NCI-H2029 treated with DMSO at 0.1 percent for 48 hours (cell line): ENCODE data around the gene ACER1.
A peak's percentile ranks its signal among the peaks of the same experiment; 100 is the strongest.
"Not testable (repeated sequence)": the region's sequence is repeated elsewhere in the genome, so short reads cannot be mapped to it uniquely, and the experiment has no call there.

Experiments used
- DNase-seq: peaks from one replicate; lab custom pipeline; 2025; lab: John Stamatoyannopoulos, UW

The ACER1 gene

DNA sequence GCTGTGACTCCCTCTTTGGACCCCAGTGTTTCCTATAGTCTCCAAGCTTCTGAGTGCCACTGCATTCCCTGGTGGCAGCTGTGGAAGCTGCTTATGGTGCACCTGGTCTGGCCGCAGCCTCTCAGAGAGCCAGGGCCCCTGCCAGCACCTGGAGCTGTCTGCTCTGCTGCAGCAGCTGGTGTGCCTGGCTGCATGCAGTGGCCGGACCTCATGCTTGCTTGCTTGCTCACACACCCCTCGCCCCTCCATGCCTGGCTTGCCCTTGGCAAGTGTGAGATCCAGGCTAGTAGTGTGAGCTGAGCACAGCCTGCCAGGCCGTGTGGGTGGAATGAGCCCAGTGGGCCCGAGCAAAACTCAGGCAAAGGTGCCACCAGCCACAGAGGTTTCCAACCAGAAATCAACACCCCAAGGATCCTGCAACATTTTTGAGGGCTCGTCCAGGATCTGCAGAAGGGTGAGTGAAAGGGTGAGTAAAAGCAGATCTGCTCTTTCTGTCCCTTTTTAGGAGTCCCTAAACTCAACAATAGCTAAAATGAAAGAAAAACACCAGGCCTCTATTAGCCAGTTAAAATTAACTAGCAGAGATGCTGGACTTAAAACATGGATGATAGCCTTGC lies 46.0 kb downstream of the ACER1 start:
- DNase-seq: no peak

DNA sequence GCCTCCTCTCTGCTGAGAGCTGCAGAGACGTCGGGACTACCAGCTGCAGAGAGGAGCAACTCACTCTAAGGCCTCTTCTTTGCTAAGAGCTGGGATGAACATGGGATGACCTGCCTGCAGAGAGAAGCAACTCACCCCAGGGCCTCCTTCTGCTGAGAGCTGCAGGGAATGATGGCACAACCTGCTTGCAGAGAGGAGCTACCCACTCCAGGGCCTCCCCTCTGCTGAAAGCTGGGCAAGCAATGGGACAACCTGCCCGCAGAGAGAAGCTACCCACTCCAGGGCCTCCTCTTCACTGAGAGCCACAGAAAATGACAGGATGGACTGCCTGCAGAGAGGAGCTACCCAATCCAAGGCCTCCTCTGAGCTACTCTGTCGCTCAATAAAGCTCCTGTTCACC lies 46.7 kb downstream of the ACER1 start:
- no peak for DNase-seq

GRCh38 chr19:6282393-6282792 lies 51.0 kb downstream of the ACER1 start:
- DNase-seq: not testable (repeated sequence)

DNA sequence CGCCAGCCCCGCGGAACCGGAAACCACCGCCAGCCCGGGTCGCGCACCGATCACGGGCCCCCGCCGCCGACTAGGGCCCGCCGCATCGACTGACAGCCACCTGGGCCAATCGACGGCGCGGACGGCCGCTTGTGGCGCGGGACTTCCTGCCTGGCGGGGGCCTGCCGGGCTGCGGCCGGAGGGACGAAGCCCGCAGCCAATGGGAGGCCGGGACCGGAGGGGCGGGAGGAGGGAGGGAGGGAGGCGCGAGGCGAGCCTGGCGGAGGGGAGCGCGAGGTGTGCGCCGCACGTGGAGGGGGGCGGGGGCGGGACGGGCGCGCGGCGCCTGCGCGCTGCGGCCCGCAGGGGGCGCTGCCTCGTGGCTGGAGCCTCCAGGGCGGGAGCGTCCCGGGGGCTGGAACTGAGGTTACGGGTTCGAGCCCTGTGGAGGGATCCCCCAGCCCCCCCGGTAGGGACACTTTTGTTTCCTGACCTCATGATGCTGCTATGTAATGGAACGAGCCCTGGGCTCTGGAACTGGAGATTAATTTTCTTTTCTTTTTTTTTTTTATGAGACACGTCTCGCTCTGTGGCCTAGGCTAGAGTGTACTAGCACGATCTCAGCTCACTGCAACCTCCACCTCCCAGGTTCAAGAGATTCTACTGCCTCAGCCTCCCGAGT lies 53.4 kb downstream of the ACER1 start, which contains the start of gene MLLT1:
Gene MLLT1, minus strand, starts transcription at position 45 of the 661 bp plus-strand sequence. CDS start 191 bp downstream, outside the sequence.
- peak; percentile 55 for DNase-seq

DNA sequence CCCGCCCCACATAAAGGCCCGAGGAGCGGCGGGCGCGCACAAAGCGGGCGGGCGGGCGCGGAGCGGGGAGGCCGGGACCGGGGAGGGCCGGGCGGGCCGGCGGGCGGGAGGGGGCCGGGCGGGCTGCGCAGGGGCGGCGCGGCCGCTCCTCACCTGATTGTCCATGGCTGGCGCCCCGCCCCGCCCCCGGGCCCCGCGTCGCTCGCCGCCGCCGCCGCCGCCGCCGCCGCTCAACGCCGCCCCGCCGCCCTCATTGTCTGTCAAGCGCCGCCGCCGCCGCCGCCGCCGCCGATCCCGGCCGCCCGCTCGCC lies 53.8 kb downstream of the ACER1 start:
- DNase-seq: no peak

GRCh38 chr19:6278740-6279619 lies 54.4 kb downstream of the ACER1 start:
- DNase-seq: no peak

DNA sequence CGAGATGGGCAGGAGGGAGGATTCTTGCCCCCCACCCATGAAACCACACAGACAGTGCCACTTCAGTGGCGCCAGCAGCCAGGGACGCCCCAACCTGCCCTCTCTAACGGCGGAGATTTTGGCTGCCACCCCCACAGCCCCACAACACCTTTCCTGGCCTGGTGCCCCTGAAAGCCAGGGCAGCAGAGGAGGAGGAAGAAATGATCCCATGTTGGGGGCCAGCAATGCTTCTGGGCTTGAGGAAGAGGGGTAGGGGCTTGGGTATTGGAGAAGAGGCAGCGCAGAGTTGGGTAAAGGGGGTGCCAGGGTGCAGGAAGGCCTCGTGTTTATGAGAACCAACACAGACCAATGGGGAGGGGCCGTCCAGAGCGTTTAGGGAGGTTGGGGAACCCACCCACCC lies 55.4 kb downstream of the ACER1 start:
- DNase-seq: no peak

- no peak for DNase-seq
These were observed 57.0 kb downstream of the ACER1 start for GRCh38 chr19:6276447-6276846.

GRCh38 chr19:6275170-6275744 lies 58.2 kb downstream of the ACER1 start:
- no peak for DNase-seq

- DNase-seq: no peak
These were observed 58.7 kb downstream of the ACER1 start for GRCh38 chr19:6274756-6275155.

DNA sequence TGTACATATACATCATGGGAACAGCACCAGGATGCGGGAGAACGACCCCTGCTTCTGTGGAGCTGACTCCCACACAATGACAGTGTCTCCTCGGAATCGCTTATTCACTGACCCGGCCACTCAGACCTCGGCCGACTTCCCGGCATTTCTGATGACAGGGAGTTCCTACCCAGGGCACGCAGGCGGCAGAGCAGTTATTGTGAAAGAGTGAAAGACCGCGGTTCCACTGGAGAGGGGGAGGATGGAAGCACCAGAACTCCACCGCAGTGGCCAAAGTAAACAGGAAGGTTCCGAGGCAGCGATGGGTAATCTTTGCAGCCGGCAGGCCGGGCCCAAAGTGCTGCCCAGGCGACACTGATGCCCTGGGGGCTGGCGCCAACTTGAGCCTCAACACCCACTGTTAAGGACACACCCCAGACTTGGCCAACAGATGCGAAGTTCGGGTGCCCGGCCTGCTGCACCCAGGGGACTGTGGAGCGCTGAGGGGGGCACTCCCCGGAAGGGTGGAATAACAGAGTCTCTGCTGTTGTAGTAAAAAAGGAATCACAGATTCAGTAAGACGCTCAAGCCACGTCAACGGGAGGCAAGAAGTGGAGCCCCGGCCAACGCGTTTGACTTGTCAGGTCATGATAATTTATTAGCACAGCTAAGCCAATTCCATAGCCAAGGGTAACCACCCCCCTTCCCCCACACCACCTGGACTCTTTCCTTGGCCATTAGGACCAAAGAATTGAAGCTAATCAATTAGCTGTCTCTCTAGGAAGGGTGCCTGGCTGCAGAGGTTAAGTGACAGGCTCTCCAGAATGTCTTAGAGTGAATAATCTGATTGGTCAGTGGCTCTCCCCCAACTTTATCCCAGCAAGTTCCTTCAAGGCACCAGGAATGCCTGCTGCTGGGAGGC lies 59.5 kb downstream of the ACER1 start:
- DNase-seq: peak; percentile 50

GRCh38 chr19:6272913-6273600 lies 60.4 kb downstream of the ACER1 start:
- no peak for DNase-seq

DNA sequence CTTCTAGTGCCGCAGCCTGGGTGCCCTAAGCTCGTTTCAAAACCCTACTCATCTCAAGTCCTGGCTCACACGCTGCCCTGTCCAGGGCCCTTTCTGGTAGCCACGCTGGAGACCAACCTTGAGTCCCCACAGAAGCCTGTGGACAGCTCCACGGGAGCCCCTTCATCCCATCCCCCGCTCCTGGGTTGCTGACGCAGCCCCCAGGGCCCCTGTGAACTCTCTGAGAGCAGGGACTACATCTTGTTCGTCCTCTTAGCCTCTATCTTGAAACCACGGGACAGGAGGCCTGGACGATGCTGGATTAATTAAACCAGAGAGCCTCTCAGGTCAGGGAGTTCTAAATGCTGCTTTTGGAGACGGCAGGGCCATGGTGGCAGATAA lies 61.0 kb downstream of the ACER1 start:
- DNase-seq: no peak

- DNase-seq: peak; percentile 58
These were observed 61.5 kb downstream of the ACER1 start for GRCh38 chr19:6271721-6272410.

GRCh38 chr19:6271251-6271650 lies 62.2 kb downstream of the ACER1 start:
- no peak for DNase-seq

- DNase-seq: no peak
These were observed 62.6 kb downstream of the ACER1 start for GRCh38 chr19:6270822-6271221.

- DNase-seq: no peak
These were observed 63.2 kb downstream of the ACER1 start for GRCh38 chr19:6270076-6270745.

GRCh38 chr19:6269101-6269886 lies 64.1 kb downstream of the ACER1 start:
- DNase-seq: no peak

DNA sequence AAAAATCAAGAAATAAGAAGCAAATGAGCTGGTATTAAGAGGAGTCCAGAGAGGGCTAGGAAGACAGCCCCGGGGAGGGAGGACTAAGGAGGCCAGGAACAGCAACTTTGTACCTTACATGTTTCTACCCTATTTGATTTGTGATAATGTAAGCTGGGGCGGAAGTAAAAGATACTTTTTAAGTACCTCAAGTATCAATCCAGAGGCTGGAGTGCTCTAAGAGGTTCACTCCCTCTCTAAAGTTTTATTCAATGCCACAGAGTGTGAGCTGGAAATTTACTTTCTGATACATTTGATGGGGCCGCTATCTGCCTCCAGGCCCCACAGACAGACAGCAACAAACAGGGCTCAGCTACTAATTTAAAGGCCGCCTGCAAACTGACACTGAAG lies 65.0 kb downstream of the ACER1 start:
- no peak for DNase-seq
